ENCODE results near the gene CTF1. TPM values are rescaled to one million over a fixed set of nuclear protein-coding genes. Genes with fewer than 3 reads are reported as not detected.

CTF1 gene
- total RNA-seq, 1 donor from 2014 or later, result 5.2 TPM

GRCh38 chr16:30929167-30929566 is 32.8 kb downstream of the CTF1 start:
- FAIRE-seq (no peak), DNase-seq (ENCODE audit: low read depth) (no peak)
- no peaks in the 10 kb centered on the region for H3K9me3 Mint-ChIP-seq (ENCODE audit: unreplicated experiment)
- no peak for TF ChIP-seq EZH2 (IDR thresholded peaks at IDR 0.05; ENCODE audit: insufficient read depth, low read length)
- TF ChIP-seq CTCF (IDR thresholded peaks at IDR 0.05; ENCODE audit: insufficient read depth, low read depth, low read length), result no peak
- H3K4me1 ChIP-seq (ENCODE audit: insufficient read depth, low read length), result peaks cover 9% of the 10 kb centered on the region
- H3K27ac Mint-ChIP-seq (ENCODE audit: unreplicated experiment), result peak overlapping the region; percentile 41
- no peak overlapping the region for H3K27ac ChIP-seq (ENCODE audit: low read depth, low read length)
- H3K27me3 ChIP-seq (ENCODE audit: insufficient read depth, low read length), result no peaks in the 10 kb centered on the region
- H3K4me2 ChIP-seq (ENCODE audit: low read length), result no peak overlapping the region
- no peak overlapping the region for H3K9ac ChIP-seq (ENCODE audit: low read length)
- no peak overlapping the region for H3K4me3 ChIP-seq (ENCODE audit: insufficient read depth, low read depth, low read length)
- peaks cover 19% of the 10 kb centered on the region for H3K36me3 ChIP-seq (ENCODE audit: insufficient read depth, low read length)
- no peaks in the 10 kb centered on the region for H3K9me3 ChIP-seq (ENCODE audit: insufficient read depth, low read depth, low read length)
- no peak overlapping the region for H3K4me3 Mint-ChIP-seq (ENCODE audit: unreplicated experiment)
- H4K20me1 ChIP-seq (ENCODE audit: insufficient read depth, low read length), result peaks cover 48% of the 10 kb centered on the region
- H3K4me1 Mint-ChIP-seq (ENCODE audit: low read depth, unreplicated experiment), result peaks cover 11% of the 10 kb centered on the region
- no peak overlapping the region for H2AFZ ChIP-seq (ENCODE audit: low read depth, low read length)
- H3K79me2 ChIP-seq (ENCODE audit: insufficient read depth, low read length), result peaks cover 15% of the 10 kb centered on the region
- H3K36me3 Mint-ChIP-seq (ENCODE audit: low read depth, unreplicated experiment), result peaks cover 3% of the 10 kb centered on the region
- no peaks in the 10 kb centered on the region for H3K27me3 Mint-ChIP-seq (ENCODE audit: low read depth, unreplicated experiment)

GRCh38 chr16:30930160-30930571 is 33.8 kb downstream of the CTF1 start:
- H3K4me3 ChIP-seq (ENCODE audit: insufficient read depth, low read depth, low read length), result no peak overlapping the region
- no peaks in the 10 kb centered on the region for H3K9me3 Mint-ChIP-seq (ENCODE audit: unreplicated experiment)
- no peak overlapping the region for H3K4me2 ChIP-seq (ENCODE audit: low read length)
- no peaks in the 10 kb centered on the region for H3K9me3 ChIP-seq (ENCODE audit: insufficient read depth, low read depth, low read length)
- peaks cover 6% of the 10 kb centered on the region for H3K36me3 Mint-ChIP-seq (ENCODE audit: low read depth, unreplicated experiment)
- no peak overlapping the region for H3K4me3 Mint-ChIP-seq (ENCODE audit: unreplicated experiment)
- peaks cover 3% of the 10 kb centered on the region for H3K4me1 ChIP-seq (ENCODE audit: insufficient read depth, low read length)
- H3K27ac ChIP-seq (ENCODE audit: low read depth, low read length), result no peak overlapping the region
- TF ChIP-seq CTCF (IDR thresholded peaks at IDR 0.05; ENCODE audit: insufficient read depth, low read depth, low read length) (no peak), EZH2 (IDR thresholded peaks at IDR 0.05; ENCODE audit: insufficient read depth, low read length) (no peak)
- peaks cover 48% of the 10 kb centered on the region for H4K20me1 ChIP-seq (ENCODE audit: insufficient read depth, low read length)
- H2AFZ ChIP-seq (ENCODE audit: low read depth, low read length), result no peak overlapping the region
- H3K27me3 Mint-ChIP-seq (ENCODE audit: low read depth, unreplicated experiment), result no peaks in the 10 kb centered on the region
- H3K79me2 ChIP-seq (ENCODE audit: insufficient read depth, low read length), result peaks cover 13% of the 10 kb centered on the region
- H3K36me3 ChIP-seq (ENCODE audit: insufficient read depth, low read length), result peaks cover 19% of the 10 kb centered on the region
- FAIRE-seq, result no peak
- no peak for DNase-seq (ENCODE audit: low read depth)
- H3K27me3 ChIP-seq (ENCODE audit: insufficient read depth, low read length), result no peaks in the 10 kb centered on the region
- no peak overlapping the region for H3K9ac ChIP-seq (ENCODE audit: low read length)
- H3K4me1 Mint-ChIP-seq (ENCODE audit: low read depth, unreplicated experiment), result peaks cover 11% of the 10 kb centered on the region
- no peak overlapping the region for H3K27ac Mint-ChIP-seq (ENCODE audit: unreplicated experiment)

- Mint-ChIP-seq H3K4me3 (ENCODE audit: unreplicated experiment) (no peak overlapping the region), H3K4me1 (ENCODE audit: low read depth, unreplicated experiment) (peaks cover 8% of the 10 kb centered on the region), H3K27ac (ENCODE audit: unreplicated experiment) (no peak overlapping the region), H3K9me3 (ENCODE audit: unreplicated experiment) (no peaks in the 10 kb centered on the region), H3K36me3 (ENCODE audit: low read depth, unreplicated experiment) (peaks cover 10% of the 10 kb centered on the region), H3K27me3 (ENCODE audit: low read depth, unreplicated experiment) (no peaks in the 10 kb centered on the region)
- Histone ChIP-seq H3K9me3 (ENCODE audit: insufficient read depth, low read depth, low read length) (no peaks in the 10 kb centered on the region), H3K36me3 (ENCODE audit: insufficient read depth, low read length) (peaks cover 19% of the 10 kb centered on the region), H3K79me2 (ENCODE audit: insufficient read depth, low read length) (peaks cover 9% of the 10 kb centered on the region), H3K27ac (ENCODE audit: low read depth, low read length) (no peak overlapping the region), H3K4me1 (ENCODE audit: insufficient read depth, low read length) (no peaks in the 10 kb centered on the region), H3K9ac (ENCODE audit: low read length) (no peak overlapping the region), H3K4me2 (ENCODE audit: low read length) (no peak overlapping the region), H3K4me3 (ENCODE audit: insufficient read depth, low read depth, low read length) (no peak overlapping the region), H2AFZ (ENCODE audit: low read depth, low read length) (no peak overlapping the region), H3K27me3 (ENCODE audit: insufficient read depth, low read length) (no peaks in the 10 kb centered on the region), H4K20me1 (ENCODE audit: insufficient read depth, low read length) (peaks cover 50% of the 10 kb centered on the region)
- TF ChIP-seq CTCF (IDR thresholded peaks at IDR 0.05; ENCODE audit: insufficient read depth, low read depth, low read length) (no peak), EZH2 (IDR thresholded peaks at IDR 0.05; ENCODE audit: insufficient read depth, low read length) (no peak)
- FAIRE-seq (no peak), DNase-seq (ENCODE audit: low read depth) (no peak)
Measured at GRCh38 chr16:30931068-30931650, 34.7 kb downstream of the CTF1 start.
